ENCODE measurements around the gene MAPK10. TPM values are rescaled to one million over a fixed set of nuclear protein-coding genes. Genes with fewer than 3 reads are reported as not detected.
A peak's percentile ranks its signal among the peaks of the same experiment; 100 is the strongest.

Gene MAPK10
- total and polyA plus RNA-seq, 2 donors (not counting 1 experiment from before 2014, with no cell fraction given), result 3.8 to 20.0 TPM

GRCh38 chr4:86118711-86119110 is 241.1 kb downstream of the MAPK10 start:
- Histone ChIP-seq H3K27ac (ENCODE audit: insufficient read depth, low read length) (no peak overlapping the region), H3K36me3 (ENCODE audit: control insufficient read depth, insufficient read depth, low read length) (no peaks in the 10 kb centered on the region), H3K4me1 (ENCODE audit: control insufficient read depth, extremely low read depth, insufficient read depth, low read length) (peaks cover 4% of the 10 kb centered on the region), H3K27me3 (ENCODE audit: control insufficient read depth, insufficient read depth, low read length) (no peaks in the 10 kb centered on the region), H3K9me3 (ENCODE audit: control insufficient read depth, insufficient read depth, low read depth, low read length) (no peaks in the 10 kb centered on the region), H3K4me2 (ENCODE audit: extremely low read depth, insufficient read depth, low read length) (no peak overlapping the region), H2AFZ (ENCODE audit: low read length) (no peak overlapping the region), H4K20me1 (ENCODE audit: control insufficient read depth, extremely low read depth, insufficient read depth, low read length) (no peaks in the 10 kb centered on the region), H3K4me3 (replicated peaks in 1 of 4; ENCODE audit: control extremely low read depth in 1 of 4, insufficient read depth in 1 of 4, low read depth in 3 of 4, low read length in 4 of 4) (no peak overlapping the region), H3K79me2 (ENCODE audit: control insufficient read depth, insufficient read depth, low read length) (no peaks in the 10 kb centered on the region), H3K9ac (ENCODE audit: insufficient read depth, low read length) (no peak overlapping the region)
- TF ChIP-seq, protein P1, sequence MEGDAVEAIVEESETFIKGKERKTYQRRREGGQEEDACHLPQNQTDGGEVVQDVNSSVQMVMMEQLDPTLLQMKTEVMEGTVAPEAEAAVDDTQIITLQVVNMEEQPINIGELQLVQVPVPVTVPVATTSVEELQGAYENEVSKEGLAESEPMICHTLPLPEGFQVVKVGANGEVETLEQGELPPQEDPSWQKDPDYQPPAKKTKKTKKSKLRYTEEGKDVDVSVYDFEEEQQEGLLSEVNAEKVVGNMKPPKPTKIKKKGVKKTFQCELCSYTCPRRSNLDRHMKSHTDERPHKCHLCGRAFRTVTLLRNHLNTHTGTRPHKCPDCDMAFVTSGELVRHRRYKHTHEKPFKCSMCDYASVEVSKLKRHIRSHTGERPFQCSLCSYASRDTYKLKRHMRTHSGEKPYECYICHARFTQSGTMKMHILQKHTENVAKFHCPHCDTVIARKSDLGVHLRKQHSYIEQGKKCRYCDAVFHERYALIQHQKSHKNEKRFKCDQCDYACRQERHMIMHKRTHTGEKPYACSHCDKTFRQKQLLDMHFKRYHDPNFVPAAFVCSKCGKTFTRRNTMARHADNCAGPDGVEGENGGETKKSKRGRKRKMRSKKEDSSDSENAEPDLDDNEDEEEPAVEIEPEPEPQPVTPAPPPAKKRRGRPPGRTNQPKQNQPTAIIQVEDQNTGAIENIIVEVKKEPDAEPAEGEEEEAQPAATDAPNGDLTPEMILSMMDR (conservative IDR thresholded peaks at IDR 0.05 in 1 of 2, IDR thresholded peaks at IDR 0.05 in 1 of 2; ENCODE audit: low read depth in 1 of 2, low read length in 2 of 2), result no peak
- no peak for TF ChIP-seq EZH2 (IDR thresholded peaks at IDR 0.05; ENCODE audit: low read length, missing control alignments)
- no peak for DNase-seq (ENCODE audit: low read depth in 2 of 2)

- H3K4me1 ChIP-seq (ENCODE audit: control insufficient read depth, extremely low read depth, insufficient read depth, low read length), result peaks cover 4% of the 10 kb centered on the region
- TF ChIP-seq EZH2 (IDR thresholded peaks at IDR 0.05; ENCODE audit: low read length, missing control alignments), result no peak
- TF ChIP-seq, protein P1 (conservative IDR thresholded peaks at IDR 0.05 in 1 of 2, IDR thresholded peaks at IDR 0.05 in 1 of 2; ENCODE audit: low read depth in 1 of 2, low read length in 2 of 2), result no peak
- no peaks in the 10 kb centered on the region for H3K79me2 ChIP-seq (ENCODE audit: control insufficient read depth, insufficient read depth, low read length)
- no peaks in the 10 kb centered on the region for H3K27me3 ChIP-seq (ENCODE audit: control insufficient read depth, insufficient read depth, low read length)
- H3K4me2 ChIP-seq (ENCODE audit: extremely low read depth, insufficient read depth, low read length), result peak overlapping the region; percentile 30
- H2AFZ ChIP-seq (ENCODE audit: low read length), result no peak overlapping the region
- H3K27ac ChIP-seq (ENCODE audit: insufficient read depth, low read length), result peak overlapping the region; percentile 57
- H3K9me3 ChIP-seq (ENCODE audit: control insufficient read depth, insufficient read depth, low read depth, low read length), result no peaks in the 10 kb centered on the region
- H3K36me3 ChIP-seq (ENCODE audit: control insufficient read depth, insufficient read depth, low read length), result no peaks in the 10 kb centered on the region
- H4K20me1 ChIP-seq (ENCODE audit: control insufficient read depth, extremely low read depth, insufficient read depth, low read length), result no peaks in the 10 kb centered on the region
- H3K9ac ChIP-seq (ENCODE audit: insufficient read depth, low read length), result no peak overlapping the region
- DNase-seq (ENCODE audit: low read depth in 2 of 2), result peak; percentile 84 to 100
- no peak overlapping the region for H3K4me3 ChIP-seq (replicated peaks in 1 of 4; ENCODE audit: control extremely low read depth in 1 of 4, insufficient read depth in 1 of 4, low read depth in 3 of 4, low read length in 4 of 4)
These were observed 242.0 kb downstream of the MAPK10 start for GRCh38 chr4:86117705-86118302.

DNA sequence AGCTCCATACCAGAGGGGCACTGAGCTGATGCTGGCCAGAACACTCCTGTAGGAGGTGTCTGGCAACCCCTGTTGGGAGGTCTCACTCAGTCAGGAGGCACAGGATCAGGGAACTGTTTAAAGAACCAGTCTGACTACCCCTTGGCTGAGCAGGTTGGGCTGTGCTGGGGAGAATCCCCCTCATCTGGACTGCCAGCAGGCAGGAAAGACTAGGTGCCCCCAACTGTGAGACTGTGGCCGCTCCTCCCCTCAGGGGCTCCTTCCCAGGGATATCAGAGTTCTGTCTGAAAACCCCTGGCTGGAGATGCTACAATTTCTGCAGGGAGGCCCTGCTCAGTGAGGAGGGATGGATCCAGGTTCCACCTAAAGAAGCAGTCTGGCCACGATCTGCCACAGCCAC is 245.3 kb downstream of the MAPK10 start:
- H3K9ac ChIP-seq (ENCODE audit: insufficient read depth, low read length), result no peak overlapping the region
- DNase-seq (ENCODE audit: low read depth in 2 of 2), result no peak

More for the DNA sequence above, 245.3 kb downstream of the MAPK10 start:
- no peaks in the 10 kb centered on the region for H4K20me1 ChIP-seq (ENCODE audit: control insufficient read depth, extremely low read depth, insufficient read depth, low read length)
- H3K27me3 ChIP-seq (ENCODE audit: control insufficient read depth, insufficient read depth, low read length), result no peaks in the 10 kb centered on the region
- H2AFZ ChIP-seq (ENCODE audit: low read length), result no peak overlapping the region
- H3K4me3 ChIP-seq (replicated peaks in 1 of 4; ENCODE audit: control extremely low read depth in 1 of 4, insufficient read depth in 1 of 4, low read depth in 3 of 4, low read length in 4 of 4), result no peak overlapping the region
- TF ChIP-seq EZH2 (IDR thresholded peaks at IDR 0.05; ENCODE audit: low read length, missing control alignments), result no peak
- TF ChIP-seq, protein P1 (conservative IDR thresholded peaks at IDR 0.05 in 1 of 2, IDR thresholded peaks at IDR 0.05 in 1 of 2; ENCODE audit: low read depth in 1 of 2, low read length in 2 of 2), result no peak
- no peak overlapping the region for H3K27ac ChIP-seq (ENCODE audit: insufficient read depth, low read length)
- no peaks in the 10 kb centered on the region for H3K9me3 ChIP-seq (ENCODE audit: control insufficient read depth, insufficient read depth, low read depth, low read length)
- no peaks in the 10 kb centered on the region for H3K36me3 ChIP-seq (ENCODE audit: control insufficient read depth, insufficient read depth, low read length)
- H3K4me1 ChIP-seq (ENCODE audit: control insufficient read depth, extremely low read depth, insufficient read depth, low read length), result peaks cover 4% of the 10 kb centered on the region
- H3K4me2 ChIP-seq (ENCODE audit: extremely low read depth, insufficient read depth, low read length), result no peak overlapping the region
- H3K79me2 ChIP-seq (ENCODE audit: control insufficient read depth, insufficient read depth, low read length), result no peaks in the 10 kb centered on the region

Data from fibroblast of lung (primary cell).